HG03159 (cell line): ENCODE results near the gene EDC4.

Experiments
- ATAC-seq: cut with Tn5 transposase; IDR thresholded peaks from one replicate; pipeline ENCODE4 v1.9.1; 2021; ENCODE audit warnings: mild to moderate bottlenecking, moderate library complexity; ENCODE audit not compliant: unreplicated experiment

EDC4 gene

GRCh38 chr16:67873435-67874370, 851 bp downstream of the EDC4 start:
- peak; percentile 26 for ATAC-seq

- no peak for ATAC-seq
Observed at GRCh38 chr16:67874372-67874771, 1.5 kb downstream of the EDC4 start.

- no peak for ATAC-seq
Observed at GRCh38 chr16:67877064-67877463, 4.2 kb downstream of the EDC4 start.

GRCh38 chr16:67878232-67878631, 5.4 kb downstream of the EDC4 start:
- no peak for ATAC-seq

GRCh38 chr16:67878846-67879245, 6.0 kb downstream of the EDC4 start:
- no peak for ATAC-seq

GRCh38 chr16:67879462-67879861, 6.6 kb downstream of the EDC4 start:
- no peak for ATAC-seq

- no peak for ATAC-seq
Observed at GRCh38 chr16:67879936-67880335, 7.1 kb downstream of the EDC4 start.

- no peak for ATAC-seq
Observed at GRCh38 chr16:67880584-67880983, 7.7 kb downstream of the EDC4 start.

- ATAC-seq = no peak
Observed at GRCh38 chr16:67881621-67882161, 8.8 kb downstream of the EDC4 start.

GRCh38 chr16:67882374-67883145, 9.7 kb downstream of the EDC4 start:
- no peak for ATAC-seq

GRCh38 chr16:67883146-67883871, 10.5 kb downstream of the EDC4 start:
- no peak for ATAC-seq

GRCh38 chr16:67883872-67884261, 11.0 kb downstream of the EDC4 start:
- ATAC-seq = no peak

- ATAC-seq = no peak
Observed at GRCh38 chr16:67884684-67885083, 11.8 kb downstream of the EDC4 start, which contains the start of gene NRN1L. TSS of gene NRN1L (plus strand) at chr16:67884885. CDS start at chr16:67884904, 19 bp downstream.

- no peak for ATAC-seq
Observed at GRCh38 chr16:67885545-67885944, 12.7 kb downstream of the EDC4 start.

GRCh38 chr16:67885976-67886375, 13.1 kb downstream of the EDC4 start:
- ATAC-seq = no peak

- no peak for ATAC-seq
Observed at GRCh38 chr16:67886387-67886786, 13.5 kb downstream of the EDC4 start.

GRCh38 chr16:67888331-67888730, 15.5 kb downstream of the EDC4 start:
- ATAC-seq = no peak

GRCh38 chr16:67892375-67892774, 19.5 kb downstream of the EDC4 start:
- no peak for ATAC-seq

GRCh38 chr16:67892899-67893742, 20.3 kb downstream of the EDC4 start, which contains the start of gene PSKH1:
TSS of gene PSKH1 (plus strand) at chr16:67893254. CDS start at chr16:67908750, 15,496 bp downstream.
- ATAC-seq = peak; percentile 90
